ENCODE results near the gene MSI2.

MSI2 gene

DNA sequence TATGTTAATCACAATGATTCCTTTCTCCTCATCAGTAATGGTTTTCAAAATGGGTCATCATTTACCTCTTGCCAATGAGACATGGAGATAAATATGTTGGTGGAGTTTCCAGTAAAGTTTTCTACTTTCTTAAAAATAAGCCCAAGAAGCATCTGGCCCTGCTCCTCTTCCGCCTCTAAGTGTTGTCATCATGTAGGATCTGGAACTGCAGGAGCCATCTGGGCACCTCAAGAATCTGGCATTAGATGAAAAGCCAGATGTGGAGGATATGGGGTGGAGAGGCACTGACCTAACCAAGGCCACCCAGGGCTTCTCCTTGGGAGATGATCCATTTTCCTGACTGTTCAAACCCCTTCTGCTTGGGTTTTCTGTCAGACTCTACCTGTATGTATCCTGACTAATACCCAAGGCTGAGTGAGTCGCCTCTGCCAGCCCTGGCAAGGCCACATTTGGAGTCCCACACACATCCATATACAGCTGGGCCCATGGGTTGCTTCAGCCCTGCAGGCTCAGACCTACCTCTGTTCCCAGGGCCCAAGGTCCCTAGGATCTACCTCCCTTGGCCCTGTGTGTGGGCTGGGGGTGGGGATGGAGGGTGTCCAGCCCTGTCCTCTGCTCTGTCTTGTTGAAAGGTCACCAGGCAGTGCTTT lies 464.2 kb downstream of the MSI2 start:
- no peak for DNase-seq (ENCODE audit: low spot score)

DNA sequence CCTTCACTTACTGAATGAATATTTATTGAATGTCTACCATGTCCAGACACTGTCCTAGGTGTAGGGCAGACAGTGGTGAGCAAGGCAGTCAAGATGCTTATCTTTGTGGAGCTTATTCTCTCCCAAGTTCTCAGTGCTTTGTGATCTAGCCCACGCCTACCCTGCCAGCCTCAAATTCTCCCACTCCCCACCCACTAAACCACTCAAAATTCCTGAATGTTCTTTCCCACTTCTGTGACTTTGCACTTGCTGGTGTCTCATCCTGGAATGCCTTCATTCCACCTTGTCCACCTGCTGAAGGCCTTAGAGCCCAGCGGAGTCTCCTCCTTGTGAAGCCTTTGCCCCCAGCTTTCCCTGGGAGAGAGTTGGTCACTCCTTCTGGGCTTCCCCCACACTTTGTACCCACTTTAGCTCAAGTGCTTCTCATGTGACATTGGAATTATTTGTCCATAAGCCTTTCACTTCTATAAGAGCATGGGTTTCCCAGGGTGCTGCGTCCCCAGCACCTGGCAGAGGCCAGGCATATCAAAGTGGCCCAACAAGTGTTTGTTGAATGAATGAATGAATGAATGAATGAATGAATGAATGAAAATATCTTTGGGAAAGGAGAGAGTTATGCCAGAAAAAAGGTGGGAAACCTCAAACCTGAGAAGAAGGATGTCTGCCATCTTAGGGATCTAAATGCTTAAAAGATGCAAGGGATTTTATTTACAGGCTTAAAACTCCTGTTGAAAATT lies 465.8 kb downstream of the MSI2 start:
- no peak for DNase-seq (ENCODE audit: low spot score)

DNA sequence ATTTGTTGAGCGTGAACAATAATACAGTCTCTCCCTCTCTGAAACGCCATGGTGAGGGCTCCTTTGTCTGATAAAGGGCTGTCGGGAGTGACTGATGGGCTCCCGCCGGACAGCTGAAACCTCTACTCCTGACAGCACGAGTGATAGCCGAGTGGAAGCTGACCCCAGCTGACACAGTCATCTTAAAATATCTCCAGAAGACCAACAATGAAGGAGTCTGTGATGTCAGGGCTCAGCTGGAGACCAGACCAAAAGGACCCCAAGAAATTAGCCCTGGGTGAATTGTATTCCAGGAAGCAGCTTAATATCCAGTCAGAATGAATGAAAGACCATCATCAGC lies 466.4 kb downstream of the MSI2 start:
- no peak for DNase-seq (ENCODE audit: low spot score)

DNA sequence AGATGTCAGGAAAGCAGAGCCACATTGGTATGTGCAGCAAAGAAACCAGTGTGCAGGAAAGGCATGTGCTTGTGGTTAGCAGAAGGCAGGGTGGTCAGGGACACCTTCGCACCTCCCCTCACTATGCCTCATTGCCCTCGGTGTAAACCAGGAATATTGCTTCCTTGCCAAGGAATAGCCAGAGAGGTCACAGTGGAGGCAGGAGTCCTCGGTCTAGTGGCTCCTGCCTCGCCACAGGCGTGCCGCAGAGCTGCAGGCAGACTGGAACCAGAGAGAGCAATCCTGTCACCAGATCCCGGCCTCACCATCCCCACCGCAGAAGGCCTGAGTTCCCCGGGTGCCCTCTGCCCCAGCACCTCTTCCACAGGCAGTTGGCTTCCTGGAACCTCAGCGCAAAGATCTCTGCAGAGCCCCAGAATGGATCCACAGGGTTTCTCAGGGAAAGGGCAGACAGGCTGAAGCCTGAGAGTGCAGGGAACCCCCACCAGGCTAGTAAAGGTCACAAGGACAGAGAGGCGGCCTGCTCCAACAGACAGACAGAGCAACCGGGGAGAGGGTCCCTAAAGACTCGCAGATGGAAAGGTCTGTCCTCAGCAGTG lies 467.2 kb downstream of the MSI2 start:
- DNase-seq (ENCODE audit: low spot score) = no peak

DNA sequence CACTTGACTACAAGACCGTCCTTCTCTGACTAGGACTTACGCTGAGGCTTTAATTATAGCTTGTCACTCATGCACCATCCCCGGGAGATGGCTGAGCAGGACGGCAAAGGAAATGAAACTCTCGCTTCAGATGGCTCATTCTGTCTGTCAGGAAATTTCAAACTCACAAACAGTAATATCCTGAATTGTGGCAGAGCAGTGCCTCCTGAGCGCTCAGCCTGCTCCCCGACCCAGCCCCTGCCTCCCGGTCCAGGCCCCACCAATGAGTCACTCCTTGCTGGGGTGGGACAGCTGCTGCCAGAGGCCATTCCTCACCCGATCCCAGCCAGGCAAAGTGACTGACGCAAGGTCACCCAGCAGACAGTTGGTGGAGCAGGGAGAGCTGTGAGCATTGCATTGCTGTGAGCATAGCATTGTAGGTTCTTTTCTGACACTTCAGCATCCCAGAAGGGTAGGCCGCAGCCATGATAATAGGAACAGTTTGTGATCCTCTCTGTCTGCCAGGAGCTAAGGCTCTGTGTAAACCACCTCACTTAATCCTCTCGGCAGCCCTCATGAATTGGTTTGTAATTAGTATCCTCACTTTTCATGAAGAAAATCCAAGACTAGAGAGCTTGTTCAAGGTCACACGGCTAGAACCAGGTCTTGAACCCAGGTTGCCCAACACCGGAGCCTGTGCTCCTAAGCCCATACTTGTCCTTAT lies 467.9 kb downstream of the MSI2 start:
- DNase-seq (ENCODE audit: low spot score) = no peak

DNA sequence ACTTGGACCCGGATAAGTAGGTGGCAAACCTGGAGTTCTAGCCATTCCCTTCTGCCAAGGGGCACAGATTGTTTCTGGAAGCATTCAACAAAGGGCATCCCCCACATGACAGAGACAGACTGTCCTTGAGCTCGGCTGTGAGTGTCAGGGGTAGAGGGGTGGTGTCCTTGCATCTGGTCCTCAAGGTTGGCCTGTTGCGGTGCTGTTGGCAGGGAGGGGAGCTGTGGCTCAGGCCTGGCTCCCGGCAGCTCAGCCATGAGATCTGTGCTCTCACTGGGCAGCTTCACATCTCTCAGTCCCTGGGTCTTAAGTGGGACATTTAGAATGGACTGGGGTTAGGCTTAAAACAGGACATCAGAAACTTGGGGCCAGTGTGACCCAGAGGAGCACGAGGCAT lies 468.4 kb downstream of the MSI2 start:
- no peak for DNase-seq (ENCODE audit: low spot score)

DNA sequence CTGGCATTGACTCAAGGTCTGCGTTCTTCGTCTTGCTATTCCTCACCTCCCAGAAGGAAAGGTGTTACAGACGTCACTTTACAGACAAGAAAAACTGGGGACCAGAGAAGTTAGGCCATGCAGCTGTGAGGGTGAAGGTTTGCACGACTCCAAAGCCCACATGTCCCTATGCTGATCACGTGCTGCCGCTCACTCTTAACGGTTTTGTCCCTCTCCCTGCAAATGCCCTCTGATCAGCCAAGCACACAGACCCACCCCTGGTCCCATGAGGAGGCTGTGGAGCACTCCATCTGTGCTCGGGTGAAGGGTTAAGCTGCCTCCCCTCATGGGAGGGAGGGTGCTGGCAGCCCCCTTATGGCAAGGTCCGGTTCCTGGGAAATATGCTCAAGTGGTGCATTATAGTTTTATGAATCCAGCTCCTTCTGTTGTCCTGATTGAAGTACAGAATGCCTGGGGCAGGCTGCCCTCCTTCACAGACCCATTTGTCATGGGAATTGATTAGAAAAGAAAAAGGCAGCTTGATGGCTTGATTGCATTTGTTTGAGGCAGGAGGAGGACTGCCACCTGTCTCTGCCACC lies 470.0 kb downstream of the MSI2 start:
- no peak for DNase-seq (ENCODE audit: low spot score)

DNA sequence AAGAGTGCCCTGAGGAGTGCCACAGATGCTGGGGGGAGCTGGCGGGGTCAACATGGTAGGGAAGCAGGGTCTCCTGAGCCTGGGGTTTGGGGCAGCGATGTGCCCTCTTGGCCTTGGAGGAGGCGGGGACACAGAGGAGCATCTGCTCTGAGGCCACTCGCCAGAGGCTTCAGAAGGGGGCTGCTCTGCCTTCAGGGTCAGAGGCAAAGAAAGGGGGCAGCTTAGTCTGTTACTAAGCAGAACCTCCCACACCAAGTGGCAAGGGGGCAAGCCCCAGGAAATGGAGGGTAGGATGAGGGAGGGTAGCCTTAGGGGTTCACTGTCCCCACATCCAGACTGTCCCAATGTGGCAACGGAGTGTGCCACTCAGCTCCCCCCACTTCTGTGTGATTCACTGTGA lies 470.5 kb downstream of the MSI2 start:
- no peak for DNase-seq (ENCODE audit: low spot score)

DNA sequence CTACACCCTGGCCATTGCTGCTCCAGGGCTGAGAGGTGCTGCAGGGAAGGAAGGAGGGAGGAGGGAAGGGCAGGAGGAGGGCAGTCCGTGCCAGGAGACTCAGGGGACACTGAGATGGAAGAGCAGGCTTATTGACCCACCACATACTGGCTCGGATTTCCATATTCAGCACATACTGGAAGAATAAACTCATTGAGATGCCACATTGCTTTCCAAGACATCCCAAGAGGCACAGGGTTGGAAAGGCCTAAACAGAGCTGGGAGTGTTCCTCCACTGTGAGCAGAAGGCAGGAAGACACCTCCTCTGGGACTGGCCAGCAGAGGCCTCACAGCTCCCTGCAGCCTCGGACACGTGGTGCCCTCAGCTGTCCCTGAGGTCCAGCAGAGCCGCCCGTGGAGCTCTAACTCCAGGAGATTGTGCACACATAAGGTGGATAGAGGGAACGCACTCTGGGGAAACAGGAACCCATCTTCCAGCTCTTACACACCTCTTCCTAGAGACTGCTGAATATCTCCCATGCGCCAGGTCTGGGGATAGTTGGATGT lies 471.4 kb downstream of the MSI2 start:
- no peak for DNase-seq (ENCODE audit: low spot score)

DNA sequence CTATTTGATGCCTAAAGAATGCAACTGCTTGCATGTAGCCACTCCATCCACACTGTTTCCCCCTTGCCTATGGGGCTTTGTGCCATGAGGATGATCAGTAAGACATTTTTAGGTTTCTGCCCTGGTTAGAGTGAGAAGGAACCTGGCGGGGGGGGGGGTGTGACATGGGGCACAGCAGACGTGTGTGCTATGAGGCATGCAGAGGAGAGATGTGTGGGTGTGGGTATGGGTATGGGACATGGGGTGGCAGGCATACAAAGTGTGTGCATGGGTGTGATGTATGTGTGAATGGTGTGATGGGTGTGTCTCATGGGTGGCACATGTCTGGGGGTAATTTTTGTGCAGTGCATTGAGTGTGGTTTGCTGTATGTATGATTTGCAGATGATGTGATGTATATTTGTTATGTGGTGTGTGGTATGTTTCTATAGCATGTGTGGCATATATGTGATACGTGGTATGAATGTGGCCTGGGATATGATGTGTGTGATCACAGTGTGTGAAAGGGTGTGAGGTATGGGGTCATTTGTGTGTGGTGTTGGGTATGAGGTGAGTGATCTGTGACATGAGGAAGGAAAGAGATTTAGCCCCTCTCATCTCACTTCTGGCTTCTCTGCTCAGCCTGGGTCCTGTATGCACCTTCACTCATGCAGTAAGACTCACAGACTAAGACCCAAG lies 473.8 kb downstream of the MSI2 start:
- DNase-seq (ENCODE audit: low spot score) = no peak

DNA sequence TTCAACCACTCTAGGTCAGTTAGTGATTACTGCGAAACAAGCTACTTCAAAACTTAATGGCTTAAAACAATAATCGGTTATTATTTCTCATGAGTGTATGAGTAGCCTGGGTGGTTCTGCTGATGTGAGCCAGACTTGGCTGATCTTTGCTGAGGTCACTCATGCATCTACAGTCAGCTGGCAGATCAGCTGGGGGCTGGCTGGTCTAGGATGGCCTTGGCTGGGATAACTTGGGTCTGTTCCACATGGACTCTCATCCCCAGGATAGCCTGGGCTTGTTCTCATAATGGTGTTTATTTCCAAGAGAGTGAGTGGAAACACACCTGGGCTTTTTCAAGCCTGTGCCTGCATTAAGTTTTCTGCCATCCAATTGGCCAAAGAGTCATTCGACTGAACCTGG lies 475.7 kb downstream of the MSI2 start:
- no peak for DNase-seq (ENCODE audit: low spot score)

DNA sequence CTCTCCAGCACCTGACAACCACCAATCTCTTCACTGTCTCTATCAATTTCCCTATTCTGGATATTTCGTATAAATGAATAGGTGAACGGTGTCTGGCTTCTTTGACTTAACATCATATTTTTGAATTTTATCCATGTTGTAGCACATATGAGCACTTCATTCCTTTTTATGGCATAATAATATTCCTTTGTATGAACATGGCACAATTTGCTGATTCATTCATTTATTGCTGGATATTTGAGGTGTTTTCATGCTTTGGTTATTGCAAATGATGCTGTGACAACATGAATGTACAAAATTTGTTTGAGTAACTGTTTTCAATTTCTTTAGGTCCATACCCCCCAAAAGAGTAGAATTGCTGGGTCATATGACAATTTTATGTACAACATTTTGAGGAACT lies 476.8 kb downstream of the MSI2 start:
- DNase-seq (ENCODE audit: low spot score) = no peak
